ENCODE results near the gene RHOF.

RHOF gene

DNA sequence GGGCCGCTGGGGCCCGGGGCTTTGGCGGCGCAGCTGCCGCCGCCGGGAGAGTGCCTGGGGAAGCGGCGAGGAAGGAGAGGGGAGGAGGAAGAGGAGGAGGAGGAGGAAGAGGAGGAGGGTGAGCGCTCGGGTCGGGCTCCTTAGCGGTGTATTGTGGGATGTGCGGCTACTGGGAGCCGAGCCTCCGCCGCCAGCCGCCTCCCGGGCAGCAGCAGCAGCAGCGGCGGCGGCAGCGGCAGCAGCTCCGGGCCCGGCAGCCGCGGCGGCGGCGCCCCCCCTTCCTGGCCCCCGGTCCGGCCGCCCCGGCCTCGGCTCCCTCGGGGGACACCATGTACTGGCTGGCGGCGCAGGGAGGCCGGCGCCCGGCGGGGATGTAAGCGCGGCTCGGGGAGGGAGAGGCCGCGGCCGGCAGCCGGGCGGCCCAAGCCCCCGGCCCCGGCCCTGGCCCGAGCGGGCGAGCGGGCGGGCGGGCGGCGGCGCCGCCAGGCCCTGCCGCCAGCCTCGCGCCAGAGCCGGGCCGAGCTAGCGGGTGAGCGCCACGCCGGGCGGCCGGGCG lies 10.5 kb upstream of the RHOF start, which contains the start of gene SETD1B:
TSS of gene SETD1B (plus strand) at position 149 of the 556 bp plus-strand sequence. CDS start 729 bp downstream, outside the sequence.
- TF ChIP-seq, protein P1, sequence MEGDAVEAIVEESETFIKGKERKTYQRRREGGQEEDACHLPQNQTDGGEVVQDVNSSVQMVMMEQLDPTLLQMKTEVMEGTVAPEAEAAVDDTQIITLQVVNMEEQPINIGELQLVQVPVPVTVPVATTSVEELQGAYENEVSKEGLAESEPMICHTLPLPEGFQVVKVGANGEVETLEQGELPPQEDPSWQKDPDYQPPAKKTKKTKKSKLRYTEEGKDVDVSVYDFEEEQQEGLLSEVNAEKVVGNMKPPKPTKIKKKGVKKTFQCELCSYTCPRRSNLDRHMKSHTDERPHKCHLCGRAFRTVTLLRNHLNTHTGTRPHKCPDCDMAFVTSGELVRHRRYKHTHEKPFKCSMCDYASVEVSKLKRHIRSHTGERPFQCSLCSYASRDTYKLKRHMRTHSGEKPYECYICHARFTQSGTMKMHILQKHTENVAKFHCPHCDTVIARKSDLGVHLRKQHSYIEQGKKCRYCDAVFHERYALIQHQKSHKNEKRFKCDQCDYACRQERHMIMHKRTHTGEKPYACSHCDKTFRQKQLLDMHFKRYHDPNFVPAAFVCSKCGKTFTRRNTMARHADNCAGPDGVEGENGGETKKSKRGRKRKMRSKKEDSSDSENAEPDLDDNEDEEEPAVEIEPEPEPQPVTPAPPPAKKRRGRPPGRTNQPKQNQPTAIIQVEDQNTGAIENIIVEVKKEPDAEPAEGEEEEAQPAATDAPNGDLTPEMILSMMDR (IDR thresholded peaks at IDR 0.05): no peak

DNA sequence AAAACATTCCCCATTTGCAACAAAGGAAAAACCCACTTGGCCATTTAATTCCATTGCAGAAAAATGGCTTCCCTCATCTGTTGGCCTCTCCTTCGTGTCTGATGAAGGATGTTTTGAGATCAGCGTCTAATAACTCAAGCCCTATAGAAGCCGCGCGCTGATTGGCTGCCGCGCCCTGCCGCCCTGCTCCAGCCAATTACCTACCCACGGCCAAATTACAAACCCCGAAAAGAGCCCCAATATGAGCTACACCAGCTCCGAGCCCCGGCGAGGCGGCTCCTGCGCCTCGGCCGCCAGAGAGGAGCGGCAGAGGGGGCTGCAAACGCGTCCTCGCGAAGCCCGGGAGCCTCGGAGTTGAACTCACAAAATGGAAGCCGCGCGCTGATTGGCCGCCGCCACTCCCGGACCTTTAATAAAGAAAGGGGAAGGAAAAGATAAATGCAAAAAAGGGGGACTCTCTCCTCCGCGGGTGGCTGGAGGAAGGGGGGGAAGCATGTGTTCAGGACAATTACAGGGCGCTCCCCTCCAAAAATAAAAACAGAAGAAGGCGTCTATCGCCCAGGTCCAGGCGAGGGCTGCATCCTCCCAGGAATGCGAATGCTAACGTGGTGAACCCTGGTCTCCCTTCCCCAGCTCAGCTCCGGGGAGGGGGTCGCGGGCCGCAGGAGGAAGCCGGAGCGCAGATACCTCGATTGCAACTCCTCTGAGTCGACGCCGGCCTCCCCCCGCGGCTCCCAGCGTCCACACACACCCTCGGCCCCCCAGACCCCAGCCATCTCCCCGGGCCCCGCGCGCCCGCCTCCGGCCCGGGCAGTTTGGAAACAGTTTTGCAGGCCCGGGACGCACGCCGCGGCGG lies 9.6 kb upstream of the RHOF start:
- DNase-seq (ENCODE audit: low spot score): peak; percentile 94
- TF ChIP-seq, protein P1 (IDR thresholded peaks at IDR 0.05): no peak
- peak overlapping the region; percentile 100 for H3K27ac ChIP-seq
- peak overlapping the region; percentile 94 for H3K4me3 ChIP-seq

More for the DNA sequence above, 10.5 kb upstream of the RHOF start, which contains the start of gene SETD1B:
- peak within 1 kb of the TSS; percentile 100 for H3K27ac ChIP-seq
- DNase-seq (ENCODE audit: low spot score): no peak
- peak within 1 kb of the TSS; percentile 94 for H3K4me3 ChIP-seq

DNA sequence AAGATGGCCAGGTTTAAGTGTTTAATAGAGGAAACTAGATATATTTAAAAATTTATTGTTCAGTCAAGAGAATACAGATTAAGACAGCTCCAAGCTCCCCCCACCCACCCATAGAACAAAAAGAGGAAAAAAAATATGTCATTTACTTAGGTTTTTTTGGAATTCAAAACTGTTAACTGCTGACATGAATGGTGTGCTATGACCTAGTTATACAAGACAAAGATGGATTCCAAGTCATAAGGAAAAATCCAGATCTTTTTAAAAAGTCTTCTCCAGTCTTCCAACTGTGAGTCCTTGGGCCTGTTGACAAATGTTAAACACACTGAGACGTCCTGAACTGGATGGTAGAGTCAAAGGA lies 9.0 kb upstream of the RHOF start:
- Histone ChIP-seq H3K27ac (peak overlapping the region; percentile 100), H3K4me3 (peak overlapping the region; percentile 94)
- TF ChIP-seq, protein P1 (IDR thresholded peaks at IDR 0.05): no peak
- no peak for DNase-seq (ENCODE audit: low spot score)

DNA sequence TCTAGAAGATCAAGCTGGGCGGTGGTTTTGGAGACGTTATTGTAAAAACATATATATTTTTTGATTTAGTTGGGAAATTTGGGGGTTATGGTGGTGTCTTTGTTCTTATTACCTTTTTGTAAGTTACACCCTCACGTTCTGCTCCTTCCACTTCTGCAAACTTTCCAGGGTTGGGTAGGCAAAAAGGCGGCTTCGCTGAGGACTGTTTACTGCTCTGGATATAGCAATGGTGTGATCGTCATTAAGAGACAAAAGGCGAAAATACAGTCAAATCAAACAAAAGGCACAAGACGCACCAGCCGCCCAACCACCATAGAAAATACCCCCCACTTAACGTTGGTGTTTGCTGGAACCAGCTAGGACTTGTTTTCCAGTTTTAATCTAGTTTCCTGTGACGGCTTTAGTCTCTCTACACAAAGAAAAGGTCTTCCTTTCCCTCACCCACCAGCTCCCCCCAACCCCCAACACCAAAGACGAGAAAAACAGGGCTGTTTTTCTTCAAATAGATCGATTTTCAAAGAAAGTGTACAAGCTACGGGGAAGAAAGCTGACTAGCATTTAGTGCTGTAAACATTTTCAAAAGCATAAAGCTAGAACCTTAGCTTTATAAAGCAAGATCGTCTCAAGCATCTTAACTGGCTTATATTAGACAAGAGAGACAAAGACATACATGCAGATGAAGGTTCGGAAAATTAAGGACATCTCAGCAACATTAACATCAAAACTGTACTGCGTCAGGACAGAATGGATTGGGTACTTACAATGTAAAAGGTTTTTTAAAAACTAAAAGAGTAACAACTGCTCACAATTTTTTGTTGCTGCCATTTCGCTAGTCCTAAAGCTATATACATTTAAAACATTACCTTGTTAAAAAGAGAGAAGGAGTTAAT lies 8.4 kb upstream of the RHOF start:
- Histone ChIP-seq H3K4me3 (peak overlapping the region; percentile 94), H3K27ac (peak overlapping the region; percentile 100)
- no peak for DNase-seq (ENCODE audit: low spot score)
- TF ChIP-seq, protein P1 (IDR thresholded peaks at IDR 0.05): no peak

DNA sequence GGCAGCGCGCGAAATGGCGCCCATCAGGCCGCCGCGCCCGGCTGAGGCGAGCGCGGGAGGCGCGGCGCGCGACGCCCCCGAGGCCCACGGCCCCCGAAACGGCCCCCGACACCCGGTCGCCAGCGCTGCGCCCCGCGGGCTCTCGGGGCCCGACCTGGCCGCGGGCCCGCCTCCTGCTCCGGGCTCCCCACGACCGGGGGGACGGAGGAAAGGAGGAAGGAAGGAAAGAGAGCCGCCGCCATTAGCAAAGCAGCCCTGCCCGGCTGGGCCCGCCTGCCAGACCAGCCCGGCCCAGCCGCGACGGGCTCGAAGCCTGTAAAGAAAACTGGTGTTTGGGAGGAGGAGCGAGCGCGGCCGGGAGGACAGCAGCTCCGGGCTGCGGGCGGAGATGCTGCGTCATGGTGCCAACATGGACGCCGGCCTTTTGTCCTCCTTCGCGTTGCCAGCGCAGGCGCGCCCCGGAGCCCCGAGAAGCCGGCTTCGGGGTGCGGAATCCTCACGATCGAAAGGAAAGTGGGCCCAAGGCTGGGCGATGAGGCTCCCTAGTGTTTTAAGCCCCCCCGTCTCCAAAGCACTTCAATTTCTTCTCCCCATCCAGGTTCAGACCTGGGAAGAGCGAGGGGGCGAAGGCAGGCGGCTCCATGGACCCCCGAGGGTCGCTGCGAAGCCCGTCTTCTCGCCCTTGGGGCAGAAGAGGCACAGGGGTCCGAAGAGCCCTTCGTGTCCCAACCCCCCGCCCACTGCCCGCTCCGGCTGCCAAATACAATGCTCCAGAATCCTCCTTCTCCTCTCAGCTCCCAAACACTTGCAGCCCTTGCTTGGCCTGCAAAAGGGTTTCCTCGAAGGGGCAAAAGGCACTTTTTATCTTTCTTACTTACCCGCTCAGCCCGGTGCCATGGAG lies 7.5 kb upstream of the RHOF start:
- TF ChIP-seq, protein P1 (IDR thresholded peaks at IDR 0.05): no peak
- Histone ChIP-seq H3K27ac (peak overlapping the region; percentile 100), H3K4me3 (peak overlapping the region; percentile 94)
- DNase-seq (ENCODE audit: low spot score): no peak

Data from coronary artery (tissue), 2 donors.